ENCODE results near the gene PRKCE.

Gene PRKCE

GRCh38 chr2:45759310-45759851 lies 107.9 kb downstream of the PRKCE start:
- no peak for DNase-seq

- no peak for DNase-seq
Measured at GRCh38 chr2:45761635-45762034, 110.2 kb downstream of the PRKCE start.

- no peak for DNase-seq
Measured at GRCh38 chr2:45763255-45763654, 111.8 kb downstream of the PRKCE start.

GRCh38 chr2:45763797-45764196 lies 112.3 kb downstream of the PRKCE start:
- DNase-seq, result no peak

- DNase-seq, result no peak
Measured at GRCh38 chr2:45765007-45765727, 113.7 kb downstream of the PRKCE start.

- DNase-seq, result no peak
Measured at GRCh38 chr2:45765728-45766254, 114.3 kb downstream of the PRKCE start.

- no peak for DNase-seq
Measured at GRCh38 chr2:45768208-45768607, 116.7 kb downstream of the PRKCE start.

GRCh38 chr2:45769056-45769455 lies 117.6 kb downstream of the PRKCE start:
- DNase-seq, result no peak

GRCh38 chr2:45769854-45770576 lies 118.5 kb downstream of the PRKCE start:
- DNase-seq, result no peak

GRCh38 chr2:45770811-45771210 lies 119.3 kb downstream of the PRKCE start:
- DNase-seq, result no peak

- DNase-seq, result no peak
Measured at GRCh38 chr2:45771261-45771660, 119.8 kb downstream of the PRKCE start.

GRCh38 chr2:45772038-45772437 lies 120.6 kb downstream of the PRKCE start:
- no peak for DNase-seq

- DNase-seq, result no peak
Measured at GRCh38 chr2:45773909-45774308, 122.4 kb downstream of the PRKCE start.

- DNase-seq, result no peak
Measured at GRCh38 chr2:45774688-45775244, 123.3 kb downstream of the PRKCE start.

- DNase-seq, result no peak
Measured at GRCh38 chr2:45776160-45776955, 124.9 kb downstream of the PRKCE start.

- no peak for DNase-seq
Measured at GRCh38 chr2:45777996-45778719, 126.7 kb downstream of the PRKCE start.

- peak; percentile 69 for DNase-seq
Measured at GRCh38 chr2:45778720-45779171, 127.3 kb downstream of the PRKCE start.

- no peak for DNase-seq
Measured at GRCh38 chr2:45780541-45781463, 129.3 kb downstream of the PRKCE start.

GRCh38 chr2:45781464-45781811 lies 130.0 kb downstream of the PRKCE start:
- no peak for DNase-seq

GRCh38 chr2:45782436-45782835 lies 131.0 kb downstream of the PRKCE start:
- DNase-seq, result no peak

- DNase-seq, result no peak
Measured at GRCh38 chr2:45782986-45783385, 131.5 kb downstream of the PRKCE start.
